GM23338 (cell line): Measurements from ENCODE around the gene JTB. TPM values are rescaled to one million over a fixed set of nuclear protein-coding genes. Genes with fewer than 3 reads are reported as not detected.

Source experiments
- ATAC-seq: fragments of 200-7000 bp; cut with Tn5 transposase; 3 replicates; pipeline ENCODE4 v1.9.1; 2020
- DNase-seq: peaks from one replicate; pipeline ENCODE4 v3.0.0-alpha.2; 2015; ENCODE audit warnings: low spot score
- H2AFZ ChIP-seq: fragments of 200-600 bp; sonication (generic); 2 replicates; pipeline ENCODE4 v1.8.0; 2016; ENCODE audit warnings: antibody characterized with exemption, mild to moderate bottlenecking, moderate library complexity
- H3F3A ChIP-seq: fragments of 200-600 bp; sonication (generic); replicated peaks from 2 replicates; pipeline ENCODE4 v1.8.0; 2017; ENCODE audit warnings: antibody characterized with exemption, mixed run types, low read depth
- H3K27ac ChIP-seq: fragments of 200-600 bp; sonication (generic); 2 replicates; pipeline ENCODE4 v1.6.1; 2016; ENCODE audit warnings: low read depth
- H3K27me3 ChIP-seq: fragments of 200-600 bp; sonication (generic); 2 replicates; pipeline ENCODE4 v1.8.0; 2016; ENCODE audit warnings: mild to moderate bottlenecking, mixed run types, moderate library complexity; ENCODE audit not compliant: insufficient read depth
- H3K36me3 ChIP-seq: fragments of 200-600 bp; sonication (generic); 2 replicates; pipeline ENCODE4 v1.8.0; 2016; ENCODE audit warnings: mild to moderate bottlenecking; ENCODE audit not compliant: insufficient read depth
- H3K4me1 ChIP-seq: fragments of 200-600 bp; sonication (generic); 2 replicates; pipeline ENCODE4 v1.8.0; 2016; ENCODE audit warnings: mild to moderate bottlenecking, moderate library complexity; ENCODE audit not compliant: insufficient read depth
- H3K4me2 ChIP-seq: fragments of 200-600 bp; sonication (generic); 2 replicates; pipeline ENCODE4 v1.7.1; 2017; ENCODE audit warnings: mixed run types
- H3K4me3 ChIP-seq: fragments of 200-600 bp; sonication (generic); 2 replicates; pipeline ENCODE4 v1.6.1; 2016; ENCODE audit warnings: mixed run types
- H3K79me2 ChIP-seq: fragments of 200-600 bp; sonication (generic); replicated peaks from 2 replicates; pipeline ENCODE4 v1.8.0; 2017; ENCODE audit warnings: mild to moderate bottlenecking; ENCODE audit not compliant: insufficient read depth
- H3K9me2 ChIP-seq: fragments of 200-600 bp; sonication (generic); 2 replicates; pipeline ENCODE4 v1.8.0; 2017; ENCODE audit not compliant: insufficient read depth
- H4K20me1 ChIP-seq: fragments of 200-600 bp; sonication (generic); replicated peaks from 2 replicates; pipeline ENCODE4 v1.8.0; 2017; ENCODE audit warnings: mild to moderate bottlenecking; ENCODE audit not compliant: insufficient read depth
- H3K27ac Mint-ChIP-seq: 2 replicates; pipeline ENCODE4 v1.8.0; 2020; ENCODE audit warnings: inconsistent platforms, mild to moderate bottlenecking, moderate library complexity, mixed read lengths
- H3K27me3 Mint-ChIP-seq: 3 replicates; pipeline ENCODE4 v1.8.0; 2022; ENCODE audit warnings: low read depth, mild to moderate bottlenecking, moderate library complexity, mixed read lengths, inconsistent platforms; ENCODE audit not compliant: insufficient read depth, poor library complexity
- H3K36me3 Mint-ChIP-seq: 3 replicates; pipeline ENCODE4 v1.8.0; 2021; ENCODE audit warnings: low read depth, mild to moderate bottlenecking, inconsistent platforms, moderate library complexity, mixed read lengths
- H3K4me1 Mint-ChIP-seq: 3 replicates; pipeline ENCODE4 v1.8.0; 2020; ENCODE audit warnings: mild to moderate bottlenecking, inconsistent platforms, mixed read lengths
- H3K4me3 Mint-ChIP-seq: 3 replicates; pipeline ENCODE4 v1.8.0; 2021; ENCODE audit warnings: moderate library complexity, mild to moderate bottlenecking, inconsistent platforms, mixed read lengths
- H3K9me3 Mint-ChIP-seq: 3 replicates; pipeline ENCODE4 v1.8.0; 2020; ENCODE audit warnings: moderate library complexity, mild to moderate bottlenecking, inconsistent platforms, mixed read lengths
- CREB1 ChIP-seq: fragments of 250-450 bp; sonication (Bioruptor Pico); IDR thresholded peaks from 2 replicates; pipeline ENCODE4 v1.5.0; 2020; ENCODE audit warnings: low read depth, mild to moderate bottlenecking, moderate library complexity
- CTCF ChIP-seq, 2 experiments: fragments of 200-600 bp in 1 of 2; sonication (generic) in 1 of 2; conservative IDR thresholded peaks; 2 replicates each; pipeline versions ENCODE4 v1.5.1 to v1.6.1; 2016 to 2017; ENCODE audit warnings: antibody characterized with exemption in 2 of 2, low read depth in 2 of 2, mild to moderate bottlenecking in 2 of 2, moderate library complexity in 1 of 2
- EZH2phosphoT487 ChIP-seq: fragments of 200-600 bp; sonication (generic); IDR thresholded peaks from one replicate; pipeline ENCODE4 v1.8.1; 2018; ENCODE audit warnings: antibody characterized with exemption; ENCODE audit not compliant: unreplicated experiment
- JUNB ChIP-seq: IDR thresholded peaks from one replicate; pipeline ENCODE4 v1.6.1; 2016; ENCODE audit warnings: antibody characterized with exemption; ENCODE audit not compliant: unreplicated experiment
- REST ChIP-seq: IDR thresholded peaks from one replicate; pipeline ENCODE4 v1.6.1; 2018; ENCODE audit warnings: antibody characterized with exemption; ENCODE audit not compliant: unreplicated experiment
- STAT1 ChIP-seq: IDR thresholded peaks from one replicate; pipeline ENCODE4 v1.6.1; 2016; ENCODE audit warnings: antibody characterized with exemption; ENCODE audit not compliant: unreplicated experiment
- ZNF114 ChIP-seq: fragments of 250-450 bp; sonication (Bioruptor Pico); IDR thresholded peaks from 2 replicates; pipeline ENCODE4 v1.5.0; 2020; ENCODE audit warnings: mild to moderate bottlenecking, moderate library complexity
- ZNF331 ChIP-seq: fragments of 250-450 bp; sonication (Bioruptor Pico); IDR thresholded peaks from 2 replicates; pipeline ENCODE4 v1.5.0; 2020; ENCODE audit warnings: low read depth, mild to moderate bottlenecking, moderate library complexity
- polyA plus RNA-seq: library from polyadenylated mRNA; unstranded; fragments of >200 nt; fragmentation: Nextera tagmentation; extraction: Ambion mirVana; gene quantifications from 2 replicates; pipeline ENCODE4 v1.2.1, GENCODE V29; 2016
- total RNA-seq: library from RNA; depleted of rRNA; stranded (reverse); fragments of >200 nt; shearing (Covaris generic); gene quantifications from 2 replicates; pipeline ENCODE4 v1.2.3, GENCODE V29; 2014
- TF ChIP-seq, protein P1 (sequence below): IDR thresholded peaks from 2 replicates; pipeline ENCODE4 v1.6.1; 2016; ENCODE audit warnings: antibody characterized with exemption
- TF ChIP-seq, protein P2 (sequence below): fragments of 250-450 bp; sonication (Bioruptor Pico); IDR thresholded peaks from 2 replicates; pipeline ENCODE4 v1.5.0; 2020; ENCODE audit warnings: mild to moderate bottlenecking, moderate library complexity

The JTB gene
- total and polyA plus RNA-seq, 2 experiments from 2014 or later: 140 to 208 TPM

- Histone ChIP-seq H4K20me1 (peaks cover 34% of the 10 kb centered on the region), H3K27me3 (no peaks in the 10 kb centered on the region), H3K4me1 (peaks cover 11% of the 10 kb centered on the region), H3K79me2 (peaks cover 50% of the 10 kb centered on the region), H3K27ac (no peak overlapping the region), H3K36me3 (peaks cover 7% of the 10 kb centered on the region; the same call in 1 of the 2 replicates), H3K9me2 (no peaks in the 10 kb centered on the region), H3F3A (peaks cover 14% of the 10 kb centered on the region), H3K4me2 (no peak overlapping the region), H3K4me3 (no peak overlapping the region), H2AFZ (no peak overlapping the region)
- Mint-ChIP-seq H3K27ac (no peak overlapping the region), H3K4me3 (no peak overlapping the region), H3K36me3 (peaks cover 41% of the 10 kb centered on the region), H3K9me3 (peaks cover 3% of the 10 kb centered on the region; the same call in 2 of the 3 replicates), H3K27me3 (peaks cover 24% of the 10 kb centered on the region), H3K4me1 (peaks cover 26% of the 10 kb centered on the region)
- ATAC-seq: no peak
- TF ChIP-seq JUNB: no peak
- no peak for TF ChIP-seq STAT1
- TF ChIP-seq, protein P1, sequence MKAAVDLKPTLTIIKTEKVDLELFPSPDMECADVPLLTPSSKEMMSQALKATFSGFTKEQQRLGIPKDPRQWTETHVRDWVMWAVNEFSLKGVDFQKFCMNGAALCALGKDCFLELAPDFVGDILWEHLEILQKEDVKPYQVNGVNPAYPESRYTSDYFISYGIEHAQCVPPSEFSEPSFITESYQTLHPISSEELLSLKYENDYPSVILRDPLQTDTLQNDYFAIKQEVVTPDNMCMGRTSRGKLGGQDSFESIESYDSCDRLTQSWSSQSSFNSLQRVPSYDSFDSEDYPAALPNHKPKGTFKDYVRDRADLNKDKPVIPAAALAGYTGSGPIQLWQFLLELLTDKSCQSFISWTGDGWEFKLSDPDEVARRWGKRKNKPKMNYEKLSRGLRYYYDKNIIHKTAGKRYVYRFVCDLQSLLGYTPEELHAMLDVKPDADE: no peak
- no peak for TF ChIP-seq ZNF331
- no peak for TF ChIP-seq EZH2phosphoT487
- no peak for TF ChIP-seq REST
- no peak for TF ChIP-seq ZNF114
- TF ChIP-seq, protein P2, sequence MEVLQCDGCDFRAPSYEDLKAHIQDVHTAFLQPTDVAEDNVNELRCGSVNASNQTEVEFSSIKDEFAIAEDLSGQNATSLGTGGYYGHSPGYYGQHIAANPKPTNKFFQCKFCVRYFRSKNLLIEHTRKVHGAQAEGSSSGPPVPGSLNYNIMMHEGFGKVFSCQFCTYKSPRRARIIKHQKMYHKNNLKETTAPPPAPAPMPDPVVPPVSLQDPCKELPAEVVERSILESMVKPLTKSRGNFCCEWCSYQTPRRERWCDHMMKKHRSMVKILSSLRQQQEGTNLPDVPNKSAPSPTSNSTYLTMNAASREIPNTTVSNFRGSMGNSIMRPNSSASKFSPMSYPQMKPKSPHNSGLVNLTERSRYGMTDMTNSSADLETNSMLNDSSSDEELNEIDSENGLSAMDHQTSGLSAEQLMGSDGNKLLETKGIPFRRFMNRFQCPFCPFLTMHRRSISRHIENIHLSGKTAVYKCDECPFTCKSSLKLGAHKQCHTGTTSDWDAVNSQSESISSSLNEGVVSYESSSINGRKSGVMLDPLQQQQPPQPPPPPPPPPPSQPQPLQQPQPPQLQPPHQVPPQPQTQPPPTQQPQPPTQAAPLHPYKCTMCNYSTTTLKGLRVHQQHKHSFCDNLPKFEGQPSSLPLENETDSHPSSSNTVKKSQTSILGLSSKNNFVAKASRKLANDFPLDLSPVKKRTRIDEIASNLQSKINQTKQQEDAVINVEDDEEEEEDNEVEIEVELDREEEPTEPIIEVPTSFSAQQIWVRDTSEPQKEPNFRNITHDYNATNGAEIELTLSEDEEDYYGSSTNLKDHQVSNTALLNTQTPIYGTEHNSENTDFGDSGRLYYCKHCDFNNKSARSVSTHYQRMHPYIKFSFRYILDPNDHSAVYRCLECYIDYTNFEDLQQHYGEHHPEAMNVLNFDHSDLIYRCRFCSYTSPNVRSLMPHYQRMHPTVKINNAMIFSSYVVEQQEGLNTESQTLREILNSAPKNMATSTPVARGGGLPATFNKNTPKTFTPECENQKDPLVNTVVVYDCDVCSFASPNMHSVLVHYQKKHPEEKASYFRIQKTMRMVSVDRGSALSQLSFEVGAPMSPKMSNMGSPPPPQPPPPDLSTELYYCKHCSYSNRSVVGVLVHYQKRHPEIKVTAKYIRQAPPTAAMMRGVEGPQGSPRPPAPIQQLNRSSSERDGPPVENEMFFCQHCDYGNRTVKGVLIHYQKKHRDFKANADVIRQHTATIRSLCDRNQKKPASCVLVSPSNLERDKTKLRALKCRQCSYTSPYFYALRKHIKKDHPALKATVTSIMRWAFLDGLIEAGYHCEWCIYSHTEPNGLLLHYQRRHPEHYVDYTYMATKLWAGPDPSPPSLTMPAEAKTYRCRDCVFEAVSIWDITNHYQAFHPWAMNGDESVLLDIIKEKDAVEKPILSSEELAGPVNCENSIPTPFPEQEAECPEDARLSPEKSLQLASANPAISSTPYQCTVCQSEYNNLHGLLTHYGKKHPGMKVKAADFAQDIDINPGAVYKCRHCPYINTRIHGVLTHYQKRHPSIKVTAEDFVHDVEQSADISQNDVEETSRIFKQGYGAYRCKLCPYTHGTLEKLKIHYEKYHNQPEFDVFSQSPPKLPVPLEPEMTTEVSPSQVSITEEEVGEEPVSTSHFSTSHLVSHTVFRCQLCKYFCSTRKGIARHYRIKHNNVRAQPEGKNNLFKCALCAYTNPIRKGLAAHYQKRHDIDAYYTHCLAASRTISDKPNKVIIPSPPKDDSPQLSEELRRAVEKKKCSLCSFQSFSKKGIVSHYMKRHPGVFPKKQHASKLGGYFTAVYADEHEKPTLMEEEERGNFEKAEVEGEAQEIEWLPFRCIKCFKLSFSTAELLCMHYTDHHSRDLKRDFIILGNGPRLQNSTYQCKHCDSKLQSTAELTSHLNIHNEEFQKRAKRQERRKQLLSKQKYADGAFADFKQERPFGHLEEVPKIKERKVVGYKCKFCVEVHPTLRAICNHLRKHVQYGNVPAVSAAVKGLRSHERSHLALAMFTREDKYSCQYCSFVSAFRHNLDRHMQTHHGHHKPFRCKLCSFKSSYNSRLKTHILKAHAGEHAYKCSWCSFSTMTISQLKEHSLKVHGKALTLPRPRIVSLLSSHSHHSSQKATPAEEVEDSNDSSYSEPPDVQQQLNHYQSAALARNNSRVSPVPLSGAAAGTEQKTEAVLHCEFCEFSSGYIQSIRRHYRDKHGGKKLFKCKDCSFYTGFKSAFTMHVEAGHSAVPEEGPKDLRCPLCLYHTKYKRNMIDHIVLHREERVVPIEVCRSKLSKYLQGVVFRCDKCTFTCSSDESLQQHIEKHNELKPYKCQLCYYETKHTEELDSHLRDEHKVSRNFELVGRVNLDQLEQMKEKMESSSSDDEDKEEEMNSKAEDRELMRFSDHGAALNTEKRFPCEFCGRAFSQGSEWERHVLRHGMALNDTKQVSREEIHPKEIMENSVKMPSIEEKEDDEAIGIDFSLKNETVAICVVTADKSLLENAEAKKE: no peak
- TF ChIP-seq CTCF (conservative IDR thresholded peaks at IDR 0.05; ENCODE audit: low read depth in 2 of 2): no peak
- TF ChIP-seq CREB1: no peak
- no peak for DNase-seq
Observed at GRCh38 chr1:153954826-153955225, 22.6 kb downstream of the JTB start.
